Fibroblast of skin of scalp (primary cell): ENCODE results near the gene DNAL1. TPM values are rescaled to one million over a fixed set of nuclear protein-coding genes. Genes with fewer than 3 reads are reported as not detected.
"Not testable (repeated sequence)": the region's sequence is repeated elsewhere in the genome, so short reads cannot be mapped to it uniquely, and the experiment has no call there.

ENCODE experiments used
- DNase-seq: peaks from one replicate; pipeline ENCODE4 v3.0.0-alpha.2; 2013
- polyA plus RNA-seq, 2 experiments: library from polyadenylated mRNA; unstranded; fragments of 120-200 nt; gene quantifications; one replicate each; pipeline ENCODE4 v1.2.1, GENCODE V29; 2013; ENCODE audit not compliant: insufficient read length in 2 of 2

The DNAL1 gene
- 16.4 TPM for polyA plus RNA-seq (2013, experiment 1 of 2; ENCODE audit: insufficient read length)
- 16.9 TPM for polyA plus RNA-seq (2013, experiment 2 of 2; ENCODE audit: insufficient read length)

DNA sequence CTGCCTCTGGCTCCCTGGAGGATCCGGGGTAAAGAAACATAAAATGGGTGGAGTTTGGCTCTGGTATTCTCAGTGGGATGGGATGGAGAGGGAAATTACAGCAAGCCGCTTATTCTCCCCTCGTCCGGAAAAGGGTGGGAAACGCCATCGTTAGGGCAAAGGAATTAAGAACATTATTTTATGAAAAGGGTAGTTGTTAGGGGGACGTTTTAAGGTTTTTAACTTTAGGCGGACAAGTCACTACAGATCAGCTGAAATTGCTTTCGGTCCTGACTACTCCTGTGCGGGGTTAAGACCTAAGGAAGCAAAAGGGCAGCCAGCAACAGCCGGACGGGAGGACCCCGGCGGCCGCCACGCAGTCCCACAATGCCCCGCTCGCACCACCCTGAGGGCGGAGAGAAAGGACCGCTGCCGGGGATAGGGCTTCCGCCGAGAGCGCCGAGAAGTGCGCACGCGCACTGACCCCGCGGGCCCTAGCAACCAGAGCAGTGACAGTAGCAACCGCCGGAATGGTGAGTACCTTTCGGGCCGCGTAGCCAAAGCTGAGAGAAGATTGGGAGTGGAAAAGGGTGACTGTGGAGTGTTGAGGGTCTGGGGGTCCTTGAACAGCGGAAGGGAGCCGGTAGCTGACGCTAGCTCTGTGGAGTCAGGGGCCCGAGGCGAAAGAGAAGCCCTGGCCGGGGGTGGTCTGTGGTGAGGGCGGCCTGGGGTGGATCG lies at the start of gene DNAL1:
DNAL1 (plus strand) TSS at position 456 of the 717 bp plus-strand sequence; CDS start at position 510, 54 bp downstream.
- peak; percentile 93 for DNase-seq

DNA sequence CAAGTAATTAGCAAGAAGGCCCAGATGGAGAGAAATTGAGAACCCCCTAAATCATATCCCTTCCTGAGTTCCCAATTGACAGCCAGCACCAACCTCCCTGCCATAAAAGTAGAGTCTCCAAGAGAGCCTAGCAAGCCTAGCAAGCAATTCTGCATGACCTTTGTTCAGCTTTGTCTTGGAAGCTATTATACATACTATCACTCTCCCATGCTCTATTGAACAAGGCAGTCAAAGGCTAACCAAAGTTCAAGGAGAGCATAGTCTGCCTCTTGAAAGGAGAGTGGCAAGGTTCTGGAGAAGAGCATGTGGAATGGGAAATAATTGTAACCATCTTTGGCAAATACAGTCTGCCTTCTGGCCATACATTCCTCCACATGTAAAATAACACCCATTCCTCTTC lies 45.3 kb upstream of the DNAL1 start:
- no peak for DNase-seq

DNA sequence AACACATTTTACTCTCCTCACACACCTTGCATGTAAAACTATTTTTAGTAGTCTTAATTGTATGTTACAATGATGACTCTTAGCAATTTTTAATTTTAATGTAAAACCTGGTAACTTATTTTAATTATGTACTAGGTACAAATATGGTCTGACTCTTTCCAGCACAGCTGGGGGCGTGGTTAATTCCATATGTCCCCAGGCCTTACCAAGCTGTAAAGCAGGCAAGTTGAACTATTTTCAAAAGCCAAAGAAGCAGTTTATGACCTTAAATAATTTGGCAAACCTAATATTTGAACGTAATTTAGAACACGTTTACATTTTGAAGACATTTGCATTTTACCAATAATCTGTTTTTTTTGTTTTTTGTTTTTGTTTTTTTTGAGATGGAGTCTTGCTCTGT lies 41.8 kb upstream of the DNAL1 start:
- no peak for DNase-seq

- DNase-seq: no peak
These were observed 38.5 kb upstream of the DNAL1 start for GRCh38 chr14:73606271-73606670.

GRCh38 chr14:73607241-73607640 lies 37.5 kb upstream of the DNAL1 start:
- no peak for DNase-seq

DNA sequence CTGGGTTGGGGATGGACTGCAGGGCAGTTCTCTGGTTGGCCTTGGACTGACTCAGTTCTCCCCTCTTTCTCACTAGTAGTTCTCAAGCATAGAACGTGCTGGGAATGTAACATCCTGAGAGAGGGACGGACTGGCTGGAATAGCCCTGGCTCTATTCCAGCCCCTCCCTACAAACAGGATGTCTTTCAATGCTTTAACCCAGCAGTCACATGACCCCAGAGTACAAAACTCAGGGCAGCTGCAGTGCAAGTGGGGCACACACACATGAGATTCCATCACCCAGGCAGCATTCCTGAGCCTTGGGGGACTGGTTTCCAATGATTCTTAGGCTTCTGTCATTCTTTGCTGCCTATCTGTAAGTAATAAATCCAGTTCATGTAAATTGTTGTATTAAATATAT lies 34.1 kb upstream of the DNAL1 start:
- peak; percentile 45 for DNase-seq

DNA sequence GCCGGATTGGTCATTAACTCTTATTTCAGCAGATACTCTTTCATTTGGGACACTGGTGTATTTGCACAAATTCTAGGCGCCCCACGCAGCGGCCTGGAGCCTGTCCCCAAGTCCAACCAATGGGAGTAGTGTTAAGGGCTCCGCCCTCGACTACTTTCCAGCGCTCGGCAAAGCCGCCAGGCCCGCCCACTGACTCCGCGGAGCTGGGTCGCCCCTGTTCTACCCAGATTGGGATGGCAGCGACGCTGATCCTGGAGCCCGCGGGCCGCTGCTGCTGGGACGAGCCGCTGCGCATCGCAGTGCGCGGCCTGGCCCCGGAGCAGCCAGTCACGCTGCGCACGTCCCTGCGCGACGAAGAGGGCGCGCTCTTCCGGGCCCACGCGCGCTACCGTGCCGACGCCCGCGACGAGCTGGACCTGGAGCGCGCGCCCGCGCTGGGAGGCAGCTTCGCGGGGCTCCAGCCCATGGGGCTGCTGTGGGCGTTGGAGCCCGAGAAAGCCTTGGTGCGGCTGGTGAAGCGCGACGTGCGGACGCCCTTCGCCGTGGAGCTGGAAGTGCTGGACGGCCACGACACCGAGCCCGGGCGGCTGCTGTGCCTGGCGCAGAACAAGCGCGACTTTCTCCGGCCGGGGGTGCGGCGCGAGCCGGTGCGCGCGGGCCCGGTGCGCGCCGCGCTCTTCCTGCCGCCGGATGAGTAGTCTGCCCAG lies 32.3 kb upstream of the DNAL1 start, which contains the start of gene ACOT6:
ACOT6 (plus strand) TSS at position 179 of the 707 bp plus-strand sequence; CDS start at position 234, 55 bp downstream.
- DNase-seq: peak; percentile 79

GRCh38 chr14:73613046-73613383 lies 31.8 kb upstream of the DNAL1 start:
- DNase-seq: no peak

GRCh38 chr14:73613419-73613963 lies 31.3 kb upstream of the DNAL1 start:
- DNase-seq: no peak

GRCh38 chr14:73616831-73617230 lies 28.0 kb upstream of the DNAL1 start:
- DNase-seq: no peak

GRCh38 chr14:73619524-73619923 lies 25.3 kb upstream of the DNAL1 start:
- DNase-seq: no peak

- no peak for DNase-seq
These were observed 24.5 kb upstream of the DNAL1 start for GRCh38 chr14:73620268-73620667.

- DNase-seq: no peak
These were observed 21.2 kb upstream of the DNAL1 start for GRCh38 chr14:73623504-73624054.

GRCh38 chr14:73625706-73626105 lies 19.1 kb upstream of the DNAL1 start:
- DNase-seq: no peak

DNA sequence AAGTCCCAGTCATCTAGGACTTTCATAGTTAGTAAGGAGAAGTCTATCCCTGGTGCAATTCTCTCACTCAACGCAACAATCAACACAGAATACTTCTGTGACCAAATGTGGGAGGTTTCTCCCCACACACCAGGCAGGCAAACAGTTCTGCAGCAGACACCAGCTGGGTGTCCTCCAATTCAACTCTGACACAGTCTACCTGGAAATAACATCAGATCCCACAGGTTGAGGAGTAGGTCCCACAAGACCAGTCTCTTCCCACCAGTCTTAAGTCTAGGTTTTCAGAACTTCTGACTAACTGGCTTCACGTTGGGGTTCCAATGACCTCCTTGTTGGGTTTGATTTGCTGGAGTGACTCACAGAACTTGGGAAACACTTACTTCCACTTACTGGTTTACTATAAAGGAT lies 17.6 kb upstream of the DNAL1 start:
- no peak for DNase-seq

- DNase-seq: no peak
These were observed 14.6 kb upstream of the DNAL1 start for GRCh38 chr14:73630009-73630780.

DNA sequence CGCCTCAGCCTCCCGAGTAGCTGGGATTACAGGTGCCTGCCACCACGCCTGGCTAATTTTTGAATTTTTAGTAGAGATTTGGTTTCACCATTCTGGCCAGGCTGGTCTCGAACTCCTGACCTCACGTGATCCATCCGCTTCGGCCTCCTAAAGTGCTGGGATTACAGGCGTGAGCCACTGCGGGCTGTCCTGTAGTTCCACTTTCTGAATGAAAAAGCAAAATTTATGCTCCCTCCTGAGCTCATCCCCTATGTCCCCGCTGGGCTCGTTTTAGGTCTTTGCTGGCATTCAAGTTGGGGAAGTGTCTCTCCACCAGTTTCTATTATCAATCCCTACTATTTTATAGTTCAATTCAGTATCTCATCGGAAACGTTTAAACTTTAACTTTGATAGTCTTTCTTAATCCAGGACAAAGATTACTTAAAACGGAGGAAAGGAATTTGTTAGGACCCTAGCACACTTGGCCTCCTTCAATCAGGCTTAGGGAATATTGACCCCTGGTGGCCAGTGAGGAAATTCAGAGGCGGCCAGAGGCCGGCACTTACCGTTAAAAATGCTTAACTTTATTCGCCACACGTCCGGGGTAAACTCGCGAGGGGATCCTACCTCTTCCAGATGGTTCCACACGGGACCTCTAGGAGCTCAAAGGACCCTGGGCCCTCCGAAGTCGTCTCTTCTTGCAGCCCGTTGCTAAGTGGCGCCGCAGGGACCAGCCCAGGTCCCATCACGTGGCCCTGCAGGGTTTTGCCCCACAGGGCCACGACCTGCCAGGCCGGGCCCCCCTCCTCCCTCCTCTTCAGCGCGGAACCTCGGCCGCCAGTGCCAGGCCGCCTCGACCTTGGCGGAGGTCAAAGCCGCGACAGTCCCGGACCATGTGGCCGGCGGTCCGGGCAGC lies 11.4 kb upstream of the DNAL1 start:
- peak; percentile 71 for DNase-seq

- no peak for DNase-seq
These were observed 10.6 kb upstream of the DNAL1 start for GRCh38 chr14:73634011-73634833.

DNA sequence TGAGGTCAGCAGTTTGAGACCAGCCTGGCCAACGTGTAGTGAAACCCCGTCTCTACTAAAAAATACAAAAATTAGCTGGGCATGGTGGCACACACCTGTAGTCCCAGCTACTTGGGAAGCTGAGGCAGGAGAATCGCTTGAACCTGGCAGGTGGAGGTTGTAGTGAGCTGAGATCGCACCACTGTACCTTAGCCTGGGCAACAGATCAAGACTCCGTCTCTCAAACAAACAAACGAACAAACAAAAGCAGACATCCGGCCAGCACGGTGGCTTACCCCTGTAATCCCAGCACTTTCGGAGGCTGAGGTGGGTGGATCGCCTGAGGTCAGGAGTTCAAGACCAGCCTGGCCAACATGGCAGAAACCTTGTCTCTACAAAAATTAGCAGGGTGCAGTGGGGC lies 8.4 kb upstream of the DNAL1 start:
- not testable (repeated sequence) for DNase-seq

- no peak for DNase-seq
These were observed 7.0 kb upstream of the DNAL1 start for GRCh38 chr14:73637830-73638229.
